GM18511 (cell line): ENCODE results near the gene FAM72C.
A peak's percentile ranks its signal among the peaks of the same experiment; 100 is the strongest.
"Not testable (repeated sequence)": the region's sequence is repeated elsewhere in the genome, so short reads cannot be mapped to it uniquely, and the experiment has no call there.

ENCODE experiments used
- ATAC-seq: cut with Tn5 transposase; IDR thresholded peaks from one replicate; pipeline ENCODE4 v1.9.1; 2021; ENCODE audit warnings: mild to moderate bottlenecking, moderate library complexity; ENCODE audit not compliant: unreplicated experiment

Gene FAM72C

GRCh38 chr1:143987868-143988267, 16.1 kb upstream of the FAM72C start:
- not testable (repeated sequence) for ATAC-seq

- not testable (repeated sequence) for ATAC-seq
Observed at GRCh38 chr1:143984721-143985473, 13.1 kb upstream of the FAM72C start.

- ATAC-seq = not testable (repeated sequence)
Observed at GRCh38 chr1:143974416-143974815, 2.6 kb upstream of the FAM72C start.

DNA sequence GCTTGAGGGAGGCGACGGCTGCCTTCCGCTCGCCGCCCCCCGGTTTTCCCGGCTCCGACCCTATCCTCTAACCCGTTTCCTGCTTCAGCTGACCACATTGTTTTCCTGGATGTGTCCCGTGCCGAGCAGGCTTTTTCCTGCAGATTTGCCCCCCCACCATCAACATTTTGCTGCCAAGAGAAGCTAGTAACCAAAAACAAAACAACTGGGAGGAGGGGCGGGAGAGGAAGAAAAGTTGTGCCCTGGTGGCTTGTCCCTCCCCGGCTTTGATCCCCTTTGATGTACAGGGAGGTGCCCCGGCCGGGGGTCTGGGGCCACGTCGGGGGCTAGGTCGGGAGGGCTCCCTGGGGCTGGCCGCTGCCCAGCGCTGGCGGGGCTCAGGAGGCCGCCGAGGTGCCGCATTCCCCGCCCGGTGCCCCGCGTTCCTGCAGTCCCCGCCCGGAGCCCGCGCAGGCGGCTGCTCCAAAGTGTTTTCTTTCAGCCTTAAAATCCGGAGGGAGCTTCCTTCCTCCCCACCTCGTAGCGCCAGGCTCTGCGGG, 2.2 kb upstream of the FAM72C start:
- ATAC-seq = not testable (repeated sequence)

DNA sequence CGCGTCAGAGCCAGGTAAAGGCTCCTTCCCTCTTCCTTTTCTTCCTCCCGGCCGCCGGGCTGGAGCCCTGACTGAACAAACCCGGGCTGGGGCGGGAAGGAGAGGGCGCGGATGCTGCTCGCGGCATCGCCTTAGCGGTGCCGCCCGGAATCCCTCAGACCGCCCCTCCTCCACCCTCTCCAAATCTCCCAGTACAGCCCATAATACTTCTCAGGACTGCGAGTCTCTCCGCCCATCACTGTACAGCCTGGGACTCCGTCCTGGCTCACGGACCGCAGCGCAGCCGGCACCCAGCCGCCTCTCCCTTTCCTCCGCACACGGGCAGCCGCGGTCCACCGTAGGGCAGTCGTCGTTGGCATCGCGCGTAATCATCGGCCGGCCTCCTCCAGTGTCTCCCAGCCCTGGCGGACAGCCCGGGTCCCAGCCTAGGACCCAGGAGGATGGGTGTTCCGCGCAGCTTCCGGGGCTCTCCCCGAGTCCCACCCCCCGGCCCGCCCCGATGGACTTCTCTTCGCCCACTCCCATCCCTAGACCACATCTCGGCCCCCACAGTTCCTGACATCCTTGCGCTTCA, 1.1 kb upstream of the FAM72C start:
- ATAC-seq = peak; percentile 13

GRCh38 chr1:143965860-143966259, 5.9 kb downstream of the FAM72C start:
- ATAC-seq = not testable (repeated sequence)

GRCh38 chr1:143964294-143964693, 7.5 kb downstream of the FAM72C start:
- ATAC-seq = not testable (repeated sequence)

- ATAC-seq = not testable (repeated sequence)
Observed at GRCh38 chr1:143955930-143956329, 15.9 kb downstream of the FAM72C start.

GRCh38 chr1:143952913-143953312, 18.9 kb downstream of the FAM72C start:
- not testable (repeated sequence) for ATAC-seq

GRCh38 chr1:143951485-143952391, 20.0 kb downstream of the FAM72C start:
- not testable (repeated sequence) for ATAC-seq

GRCh38 chr1:143947749-143948148, 24.0 kb downstream of the FAM72C start:
- ATAC-seq = not testable (repeated sequence)

DNA sequence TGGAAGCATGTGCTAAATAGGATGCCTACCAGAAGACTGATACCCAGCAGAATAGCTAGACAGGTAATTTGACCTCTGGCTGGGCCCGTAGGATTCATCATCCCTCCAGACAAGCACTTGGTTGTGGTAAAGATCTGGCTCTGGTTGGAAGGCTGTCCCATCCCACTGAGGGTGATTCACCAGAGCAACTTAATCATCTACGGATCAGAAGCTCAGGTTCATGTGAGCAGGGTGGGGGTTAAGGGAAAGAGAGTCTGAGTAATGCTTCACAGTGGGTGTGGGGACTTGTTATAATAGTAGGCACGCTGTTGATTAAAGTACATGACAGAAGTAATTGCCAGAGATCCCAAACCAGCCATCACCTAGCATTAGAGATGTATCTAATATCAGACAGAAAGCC, 26.5 kb downstream of the FAM72C start:
- not testable (repeated sequence) for ATAC-seq

GRCh38 chr1:143944576-143945240, 27.1 kb downstream of the FAM72C start:
- not testable (repeated sequence) for ATAC-seq

DNA sequence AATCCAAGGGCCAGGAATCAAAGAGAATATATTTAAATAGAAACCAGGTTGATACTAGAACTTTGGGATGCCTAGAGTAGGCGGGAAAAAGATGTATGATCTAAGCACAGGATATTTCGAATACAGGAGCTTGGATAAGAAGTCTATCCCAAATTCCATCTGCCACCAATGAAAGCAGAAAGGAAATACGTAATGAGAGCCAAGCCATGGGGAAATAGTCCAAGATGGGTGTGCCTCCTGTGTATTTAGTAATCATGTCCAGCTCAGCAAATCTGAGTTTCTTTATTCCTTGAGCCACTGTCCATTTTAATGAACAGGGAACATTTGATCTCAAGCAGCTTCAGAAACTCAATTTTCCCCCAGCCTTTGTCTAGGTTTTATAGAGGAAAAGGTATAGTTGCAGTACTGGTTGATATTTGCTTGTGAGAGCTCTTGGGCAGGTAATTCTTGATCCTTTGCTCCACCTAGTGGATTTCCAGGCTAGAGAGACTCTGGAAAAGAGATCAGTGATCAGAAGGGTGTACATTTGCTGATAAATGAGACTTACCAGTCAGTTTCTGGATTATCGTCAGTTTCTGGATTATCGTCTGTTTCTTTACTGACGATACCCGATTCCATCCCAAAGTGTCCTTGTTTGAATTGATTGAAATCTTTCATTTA, 28.3 kb downstream of the FAM72C start:
- not testable (repeated sequence) for ATAC-seq

GRCh38 chr1:143942238-143942860, 29.4 kb downstream of the FAM72C start:
- ATAC-seq = not testable (repeated sequence)

DNA sequence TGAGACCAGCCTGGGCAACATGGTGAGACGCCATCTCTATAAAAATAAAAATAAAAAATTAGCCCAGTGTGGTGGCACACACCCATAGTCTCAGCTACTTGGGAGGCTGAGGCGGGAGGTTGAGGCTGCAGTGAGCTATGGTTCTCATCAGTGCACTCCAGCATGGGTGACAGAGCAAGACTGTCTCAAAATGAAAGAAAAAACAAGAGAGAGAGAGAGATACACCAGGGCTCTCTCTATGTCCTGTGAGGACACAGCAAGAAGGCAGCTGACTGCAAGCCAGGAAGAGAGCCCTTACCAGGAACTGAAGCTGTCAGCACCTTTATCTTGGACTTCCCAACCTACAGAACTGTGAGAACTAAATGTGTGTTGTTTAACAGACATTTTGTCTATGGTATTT, 32.1 kb downstream of the FAM72C start:
- ATAC-seq = not testable (repeated sequence)

- not testable (repeated sequence) for ATAC-seq
Observed at GRCh38 chr1:143938922-143939321, 32.9 kb downstream of the FAM72C start.

DNA sequence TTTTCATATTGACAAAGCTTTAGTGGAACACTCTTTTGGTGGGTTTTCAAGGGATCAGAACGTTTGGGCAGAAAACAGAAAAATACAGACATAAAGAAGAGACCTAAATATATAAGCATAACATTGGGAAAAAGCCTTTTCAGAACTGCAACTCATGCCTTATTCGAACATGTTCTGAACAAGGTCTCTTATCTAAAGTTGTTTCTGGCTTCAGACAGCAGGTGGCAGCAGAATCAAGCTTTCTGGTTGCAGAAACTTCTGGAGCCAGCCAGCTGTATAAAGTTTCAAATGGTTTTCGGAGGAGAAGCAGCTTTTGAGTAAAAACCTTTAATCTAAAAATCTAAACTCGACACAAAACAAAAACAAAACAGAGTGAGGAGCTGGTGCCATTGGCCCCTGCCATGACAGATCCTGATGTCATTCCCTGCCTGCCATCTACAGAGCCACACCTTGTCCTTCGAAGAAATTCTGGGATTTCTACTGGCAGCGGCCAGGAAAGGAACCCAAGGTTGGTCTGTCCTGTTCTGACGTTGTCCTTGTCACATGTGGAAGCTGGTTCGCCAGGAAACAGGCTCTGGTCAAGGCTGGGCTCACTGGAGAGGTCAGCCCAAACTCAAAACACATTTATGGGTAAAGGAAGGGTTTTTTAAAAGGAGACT, 35.2 kb downstream of the FAM72C start:
- ATAC-seq = peak; percentile 65

DNA sequence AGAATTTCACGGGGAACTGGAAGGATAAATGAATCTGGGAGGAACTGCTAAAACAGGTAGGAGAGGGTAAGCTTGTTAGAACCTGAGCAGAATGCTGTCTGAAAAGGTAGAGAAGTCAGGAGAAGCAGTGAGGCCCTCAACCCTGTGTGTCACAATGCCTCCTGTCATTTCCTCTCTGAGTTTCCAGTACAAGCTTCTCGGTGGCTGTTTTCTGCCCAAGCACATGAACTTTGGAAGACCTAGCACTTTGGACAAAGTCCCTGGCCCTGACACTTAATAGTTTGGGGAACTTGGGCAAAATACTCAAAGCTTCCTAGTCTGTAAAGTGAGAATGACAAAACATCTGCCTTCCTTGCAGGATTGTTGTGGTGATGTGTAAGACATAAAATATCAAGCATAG, 52.7 kb downstream of the FAM72C start:
- ATAC-seq = not testable (repeated sequence)
